ENCODE measurements around the gene KRT82.

DNA sequence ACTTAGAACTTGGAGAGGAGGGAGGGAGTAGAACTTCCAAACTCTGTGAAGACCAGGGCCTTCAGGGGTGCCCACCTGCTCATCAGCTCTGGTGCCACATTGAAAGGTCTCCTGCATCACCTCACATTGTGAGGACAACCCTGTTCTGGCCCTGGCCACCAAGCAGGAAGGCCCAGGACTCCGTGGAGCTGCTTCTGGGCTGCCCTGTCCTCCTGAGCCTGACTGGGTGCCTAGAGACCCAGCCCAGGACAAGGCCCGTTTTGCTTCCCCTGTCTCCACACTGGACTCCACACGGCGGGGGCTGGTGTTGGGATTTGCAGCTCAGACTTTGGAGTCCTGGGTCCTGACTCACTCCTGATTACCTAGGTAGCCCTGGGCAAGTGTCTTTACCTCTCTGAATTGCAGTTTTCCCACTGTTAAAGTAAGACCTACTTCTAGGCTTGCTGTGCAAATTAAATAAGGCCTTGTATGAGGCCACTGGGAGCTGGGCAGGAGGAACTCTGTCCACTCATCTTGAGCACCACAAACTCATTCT lies 12.5 kb upstream of the KRT82 start:
- TF ChIP-seq, protein P1, sequence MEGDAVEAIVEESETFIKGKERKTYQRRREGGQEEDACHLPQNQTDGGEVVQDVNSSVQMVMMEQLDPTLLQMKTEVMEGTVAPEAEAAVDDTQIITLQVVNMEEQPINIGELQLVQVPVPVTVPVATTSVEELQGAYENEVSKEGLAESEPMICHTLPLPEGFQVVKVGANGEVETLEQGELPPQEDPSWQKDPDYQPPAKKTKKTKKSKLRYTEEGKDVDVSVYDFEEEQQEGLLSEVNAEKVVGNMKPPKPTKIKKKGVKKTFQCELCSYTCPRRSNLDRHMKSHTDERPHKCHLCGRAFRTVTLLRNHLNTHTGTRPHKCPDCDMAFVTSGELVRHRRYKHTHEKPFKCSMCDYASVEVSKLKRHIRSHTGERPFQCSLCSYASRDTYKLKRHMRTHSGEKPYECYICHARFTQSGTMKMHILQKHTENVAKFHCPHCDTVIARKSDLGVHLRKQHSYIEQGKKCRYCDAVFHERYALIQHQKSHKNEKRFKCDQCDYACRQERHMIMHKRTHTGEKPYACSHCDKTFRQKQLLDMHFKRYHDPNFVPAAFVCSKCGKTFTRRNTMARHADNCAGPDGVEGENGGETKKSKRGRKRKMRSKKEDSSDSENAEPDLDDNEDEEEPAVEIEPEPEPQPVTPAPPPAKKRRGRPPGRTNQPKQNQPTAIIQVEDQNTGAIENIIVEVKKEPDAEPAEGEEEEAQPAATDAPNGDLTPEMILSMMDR (IDR thresholded peaks at IDR 0.05): no peak
- TF ChIP-seq POLR2A (IDR thresholded peaks at IDR 0.05): no peak
